Panc1 (cell line): ENCODE data around the gene STXBP5. TPM values are rescaled to one million over a fixed set of nuclear protein-coding genes. Genes with fewer than 3 reads are reported as not detected.

Source experiments
- ATAC-seq: fragments of 200-7000 bp; cut with Tn5 transposase; 2 replicates; pipeline ENCODE4 v1.9.1; 2020; ENCODE audit warnings: mild to moderate bottlenecking, moderate library complexity
- BruUV-seq: library from RNA; stranded (reverse); fragments of 400-500 nt; replicated peaks from 2 replicates; lab custom pipeline; 2021; lab: Mats Ljungman, UMichigan
- CTCF ChIA-PET: fragments of 300-600 bp; sonication (Branson Sonifier 250); formaldehyde crosslinking; loops from one replicate; lab custom pipeline; 2022; ENCODE audit warnings: antibody characterized with exemption; lab: Charles Lee
- POLR2A ChIA-PET: fragments of 300-600 bp; sonication (Branson Sonifier 250); formaldehyde crosslinking; loops from one replicate; lab custom pipeline; 2022; ENCODE audit warnings: antibody characterized with exemption; lab: Charles Lee
- DNase-seq: peaks from one replicate; pipeline ENCODE4 v3.0.0-alpha.2; 2010; ENCODE audit warnings: low read depth, low spot score
- H3K27ac ChIP-seq: 2 replicates; pipeline ENCODE4 v1.5.1; 2011; ENCODE audit warnings: mild to moderate bottlenecking, low read length, inconsistent platforms
- H3K27me3 ChIP-seq: fragments of 200-500 bp; sonication (Bioruptor generic); 2 replicates; pipeline ENCODE4 v1.6.0; 2014; ENCODE audit warnings: low read length, inconsistent platforms; ENCODE audit not compliant: control insufficient read depth, insufficient read depth
- H3K36me3 ChIP-seq: fragments of 200-500 bp; sonication (Bioruptor generic); 2 replicates; pipeline ENCODE4 v1.5.1; 2014; ENCODE audit warnings: inconsistent platforms, mild to moderate bottlenecking, low read length, moderate library complexity; ENCODE audit not compliant: control insufficient read depth, insufficient read depth
- H3K4me1 ChIP-seq: 2 replicates; pipeline ENCODE4 v1.5.1; 2011; ENCODE audit warnings: inconsistent platforms, mild to moderate bottlenecking, low read length, moderate library complexity; ENCODE audit not compliant: control insufficient read depth, insufficient read depth
- H3K4me3 ChIP-seq, 2 experiments: 2 replicates each; pipeline ENCODE4 v1.5.1; 2011 to 2012; ENCODE audit warnings: low read depth in 2 of 2, low read length in 2 of 2, mild to moderate bottlenecking in 2 of 2, inconsistent platforms in 1 of 2, moderate library complexity in 1 of 2
- H3K9me3 ChIP-seq: fragments of 200-500 bp; sonication (Bioruptor generic); 2 replicates; pipeline ENCODE4 v1.5.1; 2014; ENCODE audit warnings: low read depth, mild to moderate bottlenecking, inconsistent platforms, low read length, moderate library complexity; ENCODE audit not compliant: control insufficient read depth, insufficient read depth
- CTCF ChIP-seq: fragments of 450-650 bp; IDR thresholded peaks from 2 replicates; pipeline ENCODE4 v1.5.1; 2017; ENCODE audit warnings: mild to moderate bottlenecking
- POLR2AphosphoS5 ChIP-seq: IDR thresholded peaks from 2 replicates; pipeline ENCODE4 v1.6.1; 2012; ENCODE audit warnings: mild to moderate bottlenecking, low read depth, low read length, moderate library complexity
- REST ChIP-seq, 2 experiments: IDR thresholded peaks; 2 replicates each; pipeline ENCODE4 v1.6.1; 2011 to 2012; ENCODE audit warnings: low read depth in 2 of 2, control low read depth in 1 of 2, low read length in 1 of 2, mild to moderate bottlenecking in 1 of 2, moderate library complexity in 1 of 2; ENCODE audit not compliant: insufficient read depth in 1 of 2
- SIN3A ChIP-seq: IDR thresholded peaks from 2 replicates; pipeline ENCODE4 v1.6.1; 2012; ENCODE audit warnings: low read depth, mild to moderate bottlenecking, low read length, moderate library complexity, borderline replicate concordance; ENCODE audit not compliant: insufficient read depth
- TCF7L2 ChIP-seq: IDR thresholded peaks from 2 replicates; pipeline ENCODE4 v1.6.1; 2011; ENCODE audit warnings: mild to moderate bottlenecking, low read depth, low read length, inconsistent platforms
- in situ Hi-C: cut with HindIII; loops from 2 replicates; pipeline ENCODE4 v1.10.0; 2016; ENCODE audit warnings: low sequenced_read_pairs, low pct_unique_long_range_greater_than_20kb
- intact Hi-C: fragments of 100-400 bp; cut with micrococcal nuclease; formaldehyde crosslinking; loops from one replicate; pipeline ENCODE4 v1.10.0; 2022; ENCODE audit not compliant: unreplicated experiment
- total RNA-seq: library from RNA; stranded (reverse); gene quantifications from one replicate; pipeline ENCODE4 v1.2.1, GENCODE V29; 2021; ENCODE audit not compliant: unreplicated experiment

Gene STXBP5
- total RNA-seq, 1 experiment from 2014 or later: 77.8 TPM

- TF ChIP-seq REST (IDR thresholded peaks at IDR 0.05; ENCODE audit: insufficient read depth in 1 of 2, low read depth in 2 of 2, low read length in 1 of 2) (no peak), POLR2AphosphoS5 (no peak), CTCF (no peak), SIN3A (no peak), TCF7L2 (no peak)
- BruUV-seq: no TSS peak
- POLR2A ChIA-PET: no interaction called here
- Histone ChIP-seq H3K9me3 (no peaks in the 10 kb centered on the region), H3K27me3 (no peaks in the 10 kb centered on the region), H3K4me3 (no peak overlapping the region), H3K27ac (no peak overlapping the region), H3K36me3 (no peaks in the 10 kb centered on the region), H3K4me1 (no peaks in the 10 kb centered on the region)
- no peak for ATAC-seq
- in situ Hi-C loops (no loop called here), intact Hi-C loops (no loop called here)
- CTCF ChIA-PET: no interaction called here
- no peak for DNase-seq
Measured at GRCh38 chr6:147167576-147168461, 36.4 kb upstream of the STXBP5 start.

GRCh38 chr6:147169529-147169928 lies 34.7 kb upstream of the STXBP5 start:
- DNase-seq (no peak), ATAC-seq (no peak)
- no peaks in the 10 kb centered on the region for H3K27me3 ChIP-seq
- no peak overlapping the region for H3K27ac ChIP-seq
- H3K4me3 ChIP-seq: no peak overlapping the region
- TF ChIP-seq CTCF (no peak), REST (IDR thresholded peaks at IDR 0.05; ENCODE audit: insufficient read depth in 1 of 2, low read depth in 2 of 2, low read length in 1 of 2) (no peak), SIN3A (no peak), POLR2AphosphoS5 (no peak), TCF7L2 (no peak)
- BruUV-seq: no TSS peak
- H3K36me3 ChIP-seq: no peaks in the 10 kb centered on the region
- in situ Hi-C loops (no loop called here), intact Hi-C loops (no loop called here)
- POLR2A ChIA-PET: no interaction called here
- CTCF ChIA-PET: no interaction called here
- H3K9me3 ChIP-seq: no peaks in the 10 kb centered on the region
- peaks cover 7% of the 10 kb centered on the region; the same call in 1 of the 2 replicates for H3K4me1 ChIP-seq
